ENCODE results near the gene SLC6A5. TPM values are rescaled to one million over a fixed set of nuclear protein-coding genes. Genes with fewer than 3 reads are reported as not detected.
A peak's percentile ranks its signal among the peaks of the same experiment; 100 is the strongest.

Gene SLC6A5
- total and polyA plus RNA-seq, 2 of the 8 experiments (the other 6 are each of a cell fraction or from before 2014, with no cell fraction given) = not detected

- no peak overlapping the region for H3K4ac ChIP-seq (replicated peaks; ENCODE audit: insufficient read length, low read depth, low read length)
- peak overlapping the region; percentile 17 to 58 (median 39); a peak in 7 of 8 replicates for H3K4me3 ChIP-seq (ENCODE audit: extremely low read depth in 1 of 4, insufficient read depth in 2 of 4, low read depth in 3 of 4, low read length in 4 of 4)
- no peak overlapping the region for H3K23ac ChIP-seq (ENCODE audit: insufficient read length)
- peaks cover 42 to 72% (median 64%) of the 10 kb centered on the region in 4 experiments for H3K27me3 ChIP-seq (replicated peaks in 1 of 4; ENCODE audit: control insufficient read depth in 3 of 4, extremely low read depth in 1 of 4, insufficient read depth in 3 of 4, low read length in 3 of 4)
- H4K20me1 ChIP-seq (replicated peaks in 1 of 2; ENCODE audit: control insufficient read depth in 1 of 2, insufficient read depth in 2 of 2, low read length in 2 of 2) = peaks cover 0 to 4% of the 10 kb centered on the region in 2 experiments
- no peaks in the 10 kb centered on the region for H3K79me2 ChIP-seq (ENCODE audit: control insufficient read depth in 1 of 2, insufficient read depth in 2 of 2, low read length in 2 of 2)
- H3K27ac ChIP-seq (ENCODE audit: low read depth, low read length) = no peak overlapping the region
- DNase-seq (ENCODE audit: low read depth in 1 of 2, low spot score in 2 of 2) (peak in 1 of 2 experiments; percentile 50), FAIRE-seq (no peak)
- no peak overlapping the region for H2AFZ ChIP-seq (ENCODE audit: low read length)
- POLR2A ChIA-PET (ENCODE audit: partially characterized antibody) = no interaction called here
- H2BK12ac ChIP-seq (ENCODE audit: low read depth, low read length) = no peak overlapping the region
- H3K4me1 ChIP-seq (replicated peaks in 1 of 4; ENCODE audit: control insufficient read depth in 3 of 4, insufficient read depth in 4 of 4, low read length in 3 of 4) = peaks cover 0 to 11% (median 2%) of the 10 kb centered on the region in 4 experiments; a peak in 5 of 7 replicates
- H3K79me1 ChIP-seq (ENCODE audit: low read depth, low read length) = no peaks in the 10 kb centered on the region
- peak overlapping the region; percentile 72 to 76 for H3K4me2 ChIP-seq (ENCODE audit: insufficient read depth in 1 of 2, low read depth in 2 of 2, low read length in 2 of 2)
- no peak overlapping the region for H4K91ac ChIP-seq (replicated peaks; ENCODE audit: insufficient read length, low read length)
- TF ChIP-seq TAF1 (IDR thresholded peaks at IDR 0.05; ENCODE audit: low read depth, low read length) = 0 out of 2 replicates have a peak, but pooled peaks have one; percentile 9
- TF ChIP-seq CEBPB (IDR thresholded peaks at IDR 0.05; ENCODE audit: low read depth, low read length) = no peak
- TF ChIP-seq E2F6 (IDR thresholded peaks at IDR 0.05) = peak; percentile 93
- peak; percentile 93 for TF ChIP-seq MAX (IDR thresholded peaks at IDR 0.05)
- no peak for TF ChIP-seq TEAD4 (IDR thresholded peaks at IDR 0.05; ENCODE audit: low read depth, low read length)
- no peak overlapping the region for H3K18ac ChIP-seq (ENCODE audit: extremely low read depth, low read length)
- no peak overlapping the region; the same call in 1 of the 2 replicates for H4K8ac ChIP-seq (ENCODE audit: extremely low read depth, insufficient read depth, low read length)
- H2BK15ac ChIP-seq (ENCODE audit: low read length) = no peak overlapping the region
- no peaks in the 10 kb centered on the region; a peak in 1 of 8 replicates for H3K36me3 ChIP-seq (ENCODE audit: control insufficient read depth in 2 of 4, insufficient read depth in 4 of 4, low read length in 3 of 4)
- H3K9me3 ChIP-seq (ENCODE audit: insufficient read depth in 2 of 2, low read depth in 1 of 2, low read length in 1 of 2) = no peaks in the 10 kb centered on the region
- H2BK5ac ChIP-seq (ENCODE audit: low read depth, low read length) = no peak overlapping the region
- H3K9ac ChIP-seq (replicated peaks in 1 of 4; ENCODE audit: extremely low read depth in 1 of 4, low read depth in 3 of 4, low read length in 3 of 4) = no peak overlapping the region
- 50% methylated on average over 57 of the region's 57 CpGs; no CpG with 5 or more reads in 1 of the 2 experiments for WGBS, 2 experiments (ENCODE audit: extremely low coverage in 1 of 2, insufficient coverage in 1 of 2, insufficient read length in 1 of 2, insufficient replicate concordance in 2 of 2, low coverage in 1 of 2, low lambda C conversion rate in 2 of 2, missing lambda C conversion rate in 1 of 2)
- no peak overlapping the region for H3K56ac ChIP-seq (replicated peaks; ENCODE audit: insufficient read length, low read depth, low read length)
- H4K5ac ChIP-seq (ENCODE audit: insufficient read length, low read depth, low read length) = no peak overlapping the region
- H2BK20ac ChIP-seq (ENCODE audit: low read length) = no peak overlapping the region
- H3K23me2 ChIP-seq (ENCODE audit: low read depth, low read length) = no peaks in the 10 kb centered on the region; the same call in 1 of the 2 replicates
- CTCF ChIA-PET (ENCODE audit: partially characterized antibody) = interaction anchor here (1.4 to 2.8 kb wide), 4 partner anchors 12 to 211 kb away, joined by 3 to 16 read pairs (median 5); no protein-coding TSS in a partner anchor
- H2AK5ac ChIP-seq (ENCODE audit: low read depth, low read length) = no peak overlapping the region
- no peak overlapping the region for H2BK120ac ChIP-seq (replicated peaks; ENCODE audit: low read depth, low read length)
- H3K14ac ChIP-seq (ENCODE audit: insufficient read length) = no peak overlapping the region
Observed at GRCh38 chr11:20596205-20597153, 2.9 kb upstream of the SLC6A5 start.
